H9 (cell line): ENCODE results near the gene KIAA0513. TPM values are rescaled to one million over a fixed set of nuclear protein-coding genes. Genes with fewer than 3 reads are reported as not detected.

ENCODE experiments used
- DNase-seq: peaks from one replicate; pipeline ENCODE4 v3.0.0-alpha.2; 2017
- H2AFZ ChIP-seq: one replicate; pipeline ENCODE4 v1.6.1; 2013; ENCODE audit warnings: mild to moderate bottlenecking, low read length, control low read depth, moderate library complexity
- H2AK5ac ChIP-seq: 2 replicates; pipeline ENCODE4 v1.6.1; 2013; ENCODE audit warnings: low read length, control low read depth, mixed read lengths; ENCODE audit not compliant: insufficient read length
- H2BK120ac ChIP-seq: one replicate; pipeline ENCODE4 v1.6.1; 2013; ENCODE audit warnings: low read depth, mild to moderate bottlenecking, low read length, control low read depth, inconsistent platforms; ENCODE audit not compliant: poor library complexity, severe bottlenecking
- H2BK12ac ChIP-seq: 2 replicates; pipeline ENCODE4 v1.6.1; 2013; ENCODE audit warnings: low read length, control low read depth, mixed read lengths, low read depth; ENCODE audit not compliant: insufficient read length
- H2BK15ac ChIP-seq: 2 replicates; pipeline ENCODE4 v1.6.1; 2013; ENCODE audit warnings: low read depth, low read length, control low read depth
- H2BK20ac ChIP-seq: one replicate; pipeline ENCODE4 v1.6.1; 2013; ENCODE audit warnings: low read depth, mild to moderate bottlenecking, low read length, control low read depth, inconsistent platforms; ENCODE audit not compliant: poor library complexity, severe bottlenecking
- H2BK5ac ChIP-seq: 2 replicates; pipeline ENCODE4 v1.6.1; 2013; ENCODE audit warnings: low read length, control low read depth, mixed read lengths; ENCODE audit not compliant: insufficient read length
- H3K14ac ChIP-seq: 2 replicates; pipeline ENCODE4 v1.6.1; 2013; ENCODE audit warnings: low read length, control low read depth; ENCODE audit not compliant: insufficient read depth
- H3K18ac ChIP-seq: 2 replicates; pipeline ENCODE4 v1.6.1; 2013; ENCODE audit warnings: low read depth, mild to moderate bottlenecking, mixed read lengths, low read length, control low read depth; ENCODE audit not compliant: insufficient read length
- H3K23ac ChIP-seq: 2 replicates; pipeline ENCODE4 v1.6.1; 2013; ENCODE audit warnings: low read length, control low read depth, mixed read lengths, low read depth; ENCODE audit not compliant: insufficient read length
- H3K23me2 ChIP-seq: 2 replicates; pipeline ENCODE4 v1.6.1; 2013; ENCODE audit warnings: low read depth, mild to moderate bottlenecking, mixed read lengths, low read length, control low read depth; ENCODE audit not compliant: insufficient read length, poor library complexity, severe bottlenecking
- H3K27ac ChIP-seq: 2 replicates; pipeline ENCODE4 v1.5.1; 2013; ENCODE audit warnings: low read length, control low read depth, mixed read lengths, low read depth; ENCODE audit not compliant: insufficient read length
- H3K27me3 ChIP-seq: 2 replicates; pipeline ENCODE4 v1.6.1; 2013; ENCODE audit warnings: low read length, control low read depth, inconsistent platforms; ENCODE audit not compliant: insufficient read depth
- H3K4ac ChIP-seq: 2 replicates; pipeline ENCODE4 v1.6.1; 2013; ENCODE audit warnings: low read depth, mild to moderate bottlenecking, control low read depth, inconsistent platforms, low read length, moderate library complexity
- H3K4me1 ChIP-seq: 2 replicates; pipeline ENCODE4 v1.6.1; 2013; ENCODE audit warnings: low read length, control low read depth, inconsistent platforms; ENCODE audit not compliant: insufficient read depth
- H3K4me2 ChIP-seq: 2 replicates; pipeline ENCODE4 v1.6.1; 2013; ENCODE audit warnings: low read length, control low read depth, mixed read lengths; ENCODE audit not compliant: insufficient read length, insufficient read depth
- H3K56ac ChIP-seq: 2 replicates; pipeline ENCODE4 v1.6.1; 2013; ENCODE audit warnings: low read depth, mild to moderate bottlenecking, mixed read lengths, low read length, control low read depth; ENCODE audit not compliant: insufficient read length
- H3K79me1 ChIP-seq: 2 replicates; pipeline ENCODE4 v1.6.1; 2013; ENCODE audit warnings: low read depth, mild to moderate bottlenecking, moderate library complexity, low read length, control low read depth, inconsistent platforms; ENCODE audit not compliant: insufficient read depth, poor library complexity, severe bottlenecking
- H3K79me2 ChIP-seq: 2 replicates; pipeline ENCODE4 v1.6.1; 2013; ENCODE audit warnings: low read length, control low read depth, inconsistent platforms; ENCODE audit not compliant: insufficient read depth
- H3K9ac ChIP-seq: 2 replicates; pipeline ENCODE4 v1.6.1; 2013; ENCODE audit warnings: low read length, control low read depth, mixed read lengths; ENCODE audit not compliant: insufficient read length; ENCODE audit errors: extremely low read depth
- H3K9me3 ChIP-seq: one replicate; pipeline ENCODE4 v1.6.1; 2013; ENCODE audit warnings: low read depth, low read length, inconsistent platforms; ENCODE audit not compliant: control insufficient read depth
- H3T11ph ChIP-seq: one replicate; pipeline ENCODE4 v1.6.1; 2013; ENCODE audit warnings: mild to moderate bottlenecking, low read length, control low read depth, inconsistent platforms
- H4K20me1 ChIP-seq: one replicate; pipeline ENCODE4 v1.6.1; 2013; ENCODE audit not compliant: control insufficient read depth, insufficient read length, insufficient read depth
- H4K5ac ChIP-seq: 2 replicates; pipeline ENCODE4 v1.6.1; 2013; ENCODE audit warnings: low read depth, mild to moderate bottlenecking, mixed read lengths, low read length, control low read depth; ENCODE audit not compliant: insufficient read length
- H4K8ac ChIP-seq: replicated peaks from 2 replicates; pipeline ENCODE4 v1.6.1; 2013; ENCODE audit warnings: low read length, control low read depth, mixed read lengths, low read depth; ENCODE audit not compliant: insufficient read length
- H4K91ac ChIP-seq: 2 replicates; pipeline ENCODE4 v1.6.1; 2013; ENCODE audit warnings: low read depth, mild to moderate bottlenecking, moderate library complexity, mixed read lengths, low read length, control low read depth; ENCODE audit not compliant: insufficient read length
- H3K27ac Mint-ChIP-seq, 3 experiments: 2 replicates in 2 of 3; 3 replicates in 1 of 3; pipeline ENCODE4 v1.8.0; 2020 to 2021; ENCODE audit warnings: mixed read lengths in 3 of 3, mild to moderate bottlenecking in 1 of 3, moderate library complexity in 1 of 3
- H3K27me3 Mint-ChIP-seq: 2 replicates; pipeline ENCODE4 v1.8.0; 2021; ENCODE audit warnings: low read depth, mild to moderate bottlenecking, moderate library complexity, mixed read lengths
- H3K36me3 Mint-ChIP-seq, 3 experiments: 2 replicates in 2 of 3; 3 replicates in 1 of 3; pipeline ENCODE4 v1.8.0; 2020 to 2021; ENCODE audit warnings: low read depth in 3 of 3, mixed read lengths in 3 of 3; ENCODE audit not compliant: insufficient read depth in 1 of 3
- H3K4me1 Mint-ChIP-seq, 2 experiments: 2 replicates each; pipeline ENCODE4 v1.8.0; 2020; ENCODE audit warnings: mixed read lengths in 2 of 2
- H3K4me3 Mint-ChIP-seq, 2 experiments: 2 replicates in 1 of 2; 3 replicates in 1 of 2; pipeline ENCODE4 v1.8.0; 2020 to 2021; ENCODE audit warnings: mild to moderate bottlenecking in 2 of 2, mixed read lengths in 2 of 2, moderate library complexity in 1 of 2
- H3K9me3 Mint-ChIP-seq, 2 experiments: 2 replicates in 1 of 2; 3 replicates in 1 of 2; pipeline ENCODE4 v1.8.0; 2020; ENCODE audit warnings: mild to moderate bottlenecking in 2 of 2, mixed read lengths in 2 of 2, moderate library complexity in 1 of 2
- WGBS: extraction: QIAGEN DNeasy Blood & Tissue Kit; methylation state at CpG from one replicate; pipeline ENCODE4 v1.1.7; 2013; ENCODE audit warnings: missing lambda C conversion rate, low lambda C conversion rate, mixed read lengths; ENCODE audit not compliant: insufficient read length; ENCODE audit errors: extremely low coverage; 5-methylcytosine and 5-hydroxymethylcytosine counted together
- total RNA-seq: library from RNA; stranded (reverse); gene quantifications from 2 replicates; pipeline ENCODE4 v1.2.1, GENCODE V29; 2021
- TF ChIP-seq, protein P1 (sequence below): fragments of 200-600 bp; sonication (generic); conservative IDR thresholded peaks from 3 replicates; pipeline ENCODE4 v1.8.0; 2021; ENCODE audit warnings: antibody characterized with exemption, mild to moderate bottlenecking

KIAA0513 gene
- total RNA-seq, 1 experiment from 2014 or later: 4.7 TPM

GRCh38 chr16:85094176-85094805, 66.7 kb downstream of the KIAA0513 start:
- no peaks in the 10 kb centered on the region for H3K9me3 ChIP-seq
- no peak overlapping the region for H4K5ac ChIP-seq
- H3K9ac ChIP-seq: no peak overlapping the region
- no peaks in the 10 kb centered on the region for H4K20me1 ChIP-seq
- H2BK12ac ChIP-seq: no peak overlapping the region
- no CpG with 5 or more reads among the region's 12 CpGs for WGBS
- no peak overlapping the region for H3K23ac ChIP-seq
- TF ChIP-seq, protein P1, sequence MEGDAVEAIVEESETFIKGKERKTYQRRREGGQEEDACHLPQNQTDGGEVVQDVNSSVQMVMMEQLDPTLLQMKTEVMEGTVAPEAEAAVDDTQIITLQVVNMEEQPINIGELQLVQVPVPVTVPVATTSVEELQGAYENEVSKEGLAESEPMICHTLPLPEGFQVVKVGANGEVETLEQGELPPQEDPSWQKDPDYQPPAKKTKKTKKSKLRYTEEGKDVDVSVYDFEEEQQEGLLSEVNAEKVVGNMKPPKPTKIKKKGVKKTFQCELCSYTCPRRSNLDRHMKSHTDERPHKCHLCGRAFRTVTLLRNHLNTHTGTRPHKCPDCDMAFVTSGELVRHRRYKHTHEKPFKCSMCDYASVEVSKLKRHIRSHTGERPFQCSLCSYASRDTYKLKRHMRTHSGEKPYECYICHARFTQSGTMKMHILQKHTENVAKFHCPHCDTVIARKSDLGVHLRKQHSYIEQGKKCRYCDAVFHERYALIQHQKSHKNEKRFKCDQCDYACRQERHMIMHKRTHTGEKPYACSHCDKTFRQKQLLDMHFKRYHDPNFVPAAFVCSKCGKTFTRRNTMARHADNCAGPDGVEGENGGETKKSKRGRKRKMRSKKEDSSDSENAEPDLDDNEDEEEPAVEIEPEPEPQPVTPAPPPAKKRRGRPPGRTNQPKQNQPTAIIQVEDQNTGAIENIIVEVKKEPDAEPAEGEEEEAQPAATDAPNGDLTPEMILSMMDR: no peak
- no peak overlapping the region for H3T11ph ChIP-seq
- H3K4ac ChIP-seq: no peak overlapping the region
- no peak overlapping the region for H2AK5ac ChIP-seq
- no peak overlapping the region for H3K4me3 Mint-ChIP-seq
- peaks cover 14 to 16% of the 10 kb centered on the region in 2 experiments for H3K4me1 Mint-ChIP-seq
- no peaks in the 10 kb centered on the region for H3K27me3 ChIP-seq
- H3K27ac ChIP-seq: no peak overlapping the region
- H3K36me3 Mint-ChIP-seq: no peaks in the 10 kb centered on the region
- H2BK15ac ChIP-seq: no peak overlapping the region
- no peak overlapping the region for H2BK120ac ChIP-seq
- H3K9me3 Mint-ChIP-seq: no peaks in the 10 kb centered on the region
- H3K79me1 ChIP-seq: no peaks in the 10 kb centered on the region
- H3K14ac ChIP-seq: no peak overlapping the region; the same call in 1 of the 2 replicates
- no peak for DNase-seq
- H4K8ac ChIP-seq: no peak overlapping the region
- no peaks in the 10 kb centered on the region for H3K4me1 ChIP-seq
- no peak overlapping the region for H3K4me2 ChIP-seq
- H3K79me2 ChIP-seq: no peaks in the 10 kb centered on the region
- H4K91ac ChIP-seq: no peak overlapping the region
- H3K27ac Mint-ChIP-seq: peak overlapping the region in 1 of 3 experiments; percentile 88; a peak in 1 of 7 replicates
- no peak overlapping the region for H2BK5ac ChIP-seq
- no peak overlapping the region for H2BK20ac ChIP-seq
- no peaks in the 10 kb centered on the region for H3K23me2 ChIP-seq
- peaks cover 52% of the 10 kb centered on the region for H3K27me3 Mint-ChIP-seq
- H3K18ac ChIP-seq: no peak overlapping the region
- H3K56ac ChIP-seq: no peak overlapping the region
- H2AFZ ChIP-seq: no peak overlapping the region
